ENCODE results near the gene MYO3B. TPM values are rescaled to one million over a fixed set of nuclear protein-coding genes. Genes with fewer than 3 reads are reported as not detected.

Gene MYO3B
- total RNA-seq, 1 donor from 2014 or later = not detected

DNA sequence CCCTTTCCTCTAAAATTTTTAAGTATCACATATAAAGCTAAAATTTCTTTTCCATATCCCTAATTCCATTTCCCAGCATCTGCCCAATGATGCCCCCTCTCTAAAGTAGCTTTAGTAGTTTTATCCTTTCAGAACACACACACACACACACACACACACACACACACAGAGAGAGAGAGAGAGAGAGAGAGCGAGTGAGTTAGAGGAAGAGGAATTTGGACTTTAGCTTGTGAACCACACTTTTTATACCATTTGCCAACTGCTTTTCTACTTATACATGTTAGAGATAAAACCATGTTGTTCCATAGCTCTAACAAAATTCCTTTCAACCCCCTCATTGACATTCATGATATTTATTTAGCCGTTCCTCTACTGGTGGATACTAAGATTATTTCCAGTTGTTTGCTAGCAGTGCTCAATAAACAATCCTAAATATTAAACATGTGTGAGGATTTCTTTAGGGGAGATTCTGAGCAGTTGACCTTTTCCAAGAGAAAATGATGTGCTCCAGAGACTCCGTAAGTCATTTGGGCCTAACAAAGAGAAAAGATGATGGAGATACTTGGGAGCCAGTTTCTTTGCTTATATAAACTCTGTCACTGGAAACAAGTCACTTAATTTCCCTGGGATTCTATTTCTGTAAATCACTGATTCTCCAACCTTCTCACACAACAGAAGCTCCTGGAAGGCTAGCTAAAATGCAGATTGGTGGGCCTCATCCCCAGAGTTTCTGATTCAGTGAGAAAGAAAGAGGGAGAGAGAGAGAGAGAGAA is 307.5 kb downstream of the MYO3B start:
- Mint-ChIP-seq H3K27ac (no peak overlapping the region), H3K4me1 (ENCODE audit: low read depth) (peaks cover 4% of the 10 kb centered on the region), H3K9me3 (ENCODE audit: low read depth) (peaks cover 3% of the 10 kb centered on the region), H3K36me3 (ENCODE audit: insufficient read depth) (no peaks in the 10 kb centered on the region), H3K4me3 (ENCODE audit: low read depth) (no peak overlapping the region), H3K27me3 (no peaks in the 10 kb centered on the region)
- TF ChIP-seq, protein P1, sequence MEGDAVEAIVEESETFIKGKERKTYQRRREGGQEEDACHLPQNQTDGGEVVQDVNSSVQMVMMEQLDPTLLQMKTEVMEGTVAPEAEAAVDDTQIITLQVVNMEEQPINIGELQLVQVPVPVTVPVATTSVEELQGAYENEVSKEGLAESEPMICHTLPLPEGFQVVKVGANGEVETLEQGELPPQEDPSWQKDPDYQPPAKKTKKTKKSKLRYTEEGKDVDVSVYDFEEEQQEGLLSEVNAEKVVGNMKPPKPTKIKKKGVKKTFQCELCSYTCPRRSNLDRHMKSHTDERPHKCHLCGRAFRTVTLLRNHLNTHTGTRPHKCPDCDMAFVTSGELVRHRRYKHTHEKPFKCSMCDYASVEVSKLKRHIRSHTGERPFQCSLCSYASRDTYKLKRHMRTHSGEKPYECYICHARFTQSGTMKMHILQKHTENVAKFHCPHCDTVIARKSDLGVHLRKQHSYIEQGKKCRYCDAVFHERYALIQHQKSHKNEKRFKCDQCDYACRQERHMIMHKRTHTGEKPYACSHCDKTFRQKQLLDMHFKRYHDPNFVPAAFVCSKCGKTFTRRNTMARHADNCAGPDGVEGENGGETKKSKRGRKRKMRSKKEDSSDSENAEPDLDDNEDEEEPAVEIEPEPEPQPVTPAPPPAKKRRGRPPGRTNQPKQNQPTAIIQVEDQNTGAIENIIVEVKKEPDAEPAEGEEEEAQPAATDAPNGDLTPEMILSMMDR (IDR thresholded peaks at IDR 0.05; ENCODE audit: unreplicated experiment) = no peak
- DNase-seq (ENCODE audit: low spot score, unreplicated experiment) = no peak

DNA sequence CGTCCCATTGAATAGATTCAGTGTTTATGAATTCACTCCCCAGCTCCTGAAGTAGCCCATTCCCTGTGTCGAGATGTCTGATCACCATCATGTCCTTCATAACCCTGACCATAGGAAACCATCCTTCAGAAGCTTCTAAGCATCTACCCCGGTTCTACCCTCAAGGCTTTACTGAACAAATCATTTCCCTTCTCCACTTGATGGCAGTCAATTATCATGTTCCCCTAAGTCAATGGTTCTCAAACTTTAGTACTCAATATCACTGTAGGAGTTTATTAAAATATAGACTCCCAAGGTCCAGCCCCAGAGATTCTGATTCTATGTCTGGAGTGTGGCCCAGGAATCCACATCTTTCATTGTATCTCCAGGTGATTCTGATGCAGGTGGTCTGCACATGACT is 308.8 kb downstream of the MYO3B start:
- Mint-ChIP-seq H3K4me1 (ENCODE audit: low read depth) (peaks cover 4% of the 10 kb centered on the region), H3K9me3 (ENCODE audit: low read depth) (peaks cover 3% of the 10 kb centered on the region), H3K27ac (no peak overlapping the region), H3K4me3 (ENCODE audit: low read depth) (no peak overlapping the region), H3K36me3 (ENCODE audit: insufficient read depth) (no peaks in the 10 kb centered on the region), H3K27me3 (no peaks in the 10 kb centered on the region)
- TF ChIP-seq, protein P1 (IDR thresholded peaks at IDR 0.05; ENCODE audit: unreplicated experiment) = no peak
- DNase-seq (ENCODE audit: low spot score, unreplicated experiment) = no peak

DNA sequence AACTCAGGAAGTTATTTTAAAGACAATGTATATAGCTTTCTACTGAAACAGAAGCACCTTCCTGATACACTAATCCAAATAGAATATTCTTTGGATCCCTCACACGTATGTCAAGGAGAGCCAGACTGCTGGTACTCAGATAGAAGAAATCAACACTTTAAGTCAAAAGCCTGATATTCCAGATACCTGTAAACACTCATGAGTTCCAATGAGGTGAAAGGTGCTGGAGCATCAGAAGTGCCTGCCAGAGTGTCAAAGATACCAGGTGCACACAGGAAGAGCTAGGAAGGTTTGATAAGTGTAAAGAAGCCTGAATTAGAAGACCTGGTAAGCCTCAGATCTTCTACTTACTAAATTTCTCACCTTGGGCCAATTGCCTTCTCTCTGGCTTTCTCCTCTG is 310.9 kb downstream of the MYO3B start:
- Mint-ChIP-seq H3K9me3 (ENCODE audit: low read depth) (no peaks in the 10 kb centered on the region), H3K27ac (no peak overlapping the region), H3K4me1 (ENCODE audit: low read depth) (peaks cover 4% of the 10 kb centered on the region), H3K27me3 (peaks cover 5% of the 10 kb centered on the region), H3K4me3 (ENCODE audit: low read depth) (no peak overlapping the region), H3K36me3 (ENCODE audit: insufficient read depth) (no peaks in the 10 kb centered on the region)
- no peak for DNase-seq (ENCODE audit: low spot score, unreplicated experiment)
- TF ChIP-seq, protein P1 (IDR thresholded peaks at IDR 0.05; ENCODE audit: unreplicated experiment) = no peak

DNA sequence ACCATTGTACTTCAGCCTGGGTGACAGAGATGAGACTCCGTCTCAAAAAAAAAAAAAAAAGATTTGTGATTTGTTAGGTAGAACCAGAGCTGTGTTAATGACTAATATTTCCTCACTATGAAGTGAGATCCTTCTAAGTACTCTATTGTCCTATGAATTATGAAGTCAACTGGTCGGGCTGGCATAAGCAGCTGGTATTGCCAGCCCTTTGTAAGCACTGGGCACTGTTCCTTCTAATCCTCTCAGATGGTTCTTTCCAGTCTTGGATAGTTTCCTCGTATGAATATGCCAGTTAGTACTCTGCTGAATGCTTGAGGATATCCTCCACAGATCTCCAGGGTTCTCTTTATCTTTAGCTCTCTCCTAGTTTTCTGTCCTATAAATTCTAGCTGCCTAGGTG is 314.1 kb downstream of the MYO3B start:
- H3K36me3 Mint-ChIP-seq (ENCODE audit: insufficient read depth) = no peaks in the 10 kb centered on the region
- no peak overlapping the region for H3K4me3 Mint-ChIP-seq (ENCODE audit: low read depth)
- H3K27ac Mint-ChIP-seq = no peak overlapping the region
- no peaks in the 10 kb centered on the region for H3K9me3 Mint-ChIP-seq (ENCODE audit: low read depth)
- peaks cover 4% of the 10 kb centered on the region for H3K4me1 Mint-ChIP-seq (ENCODE audit: low read depth)
- no peak for DNase-seq (ENCODE audit: low spot score, unreplicated experiment)
- H3K27me3 Mint-ChIP-seq = peaks cover 5% of the 10 kb centered on the region
- TF ChIP-seq, protein P1 (IDR thresholded peaks at IDR 0.05; ENCODE audit: unreplicated experiment) = no peak

DNA sequence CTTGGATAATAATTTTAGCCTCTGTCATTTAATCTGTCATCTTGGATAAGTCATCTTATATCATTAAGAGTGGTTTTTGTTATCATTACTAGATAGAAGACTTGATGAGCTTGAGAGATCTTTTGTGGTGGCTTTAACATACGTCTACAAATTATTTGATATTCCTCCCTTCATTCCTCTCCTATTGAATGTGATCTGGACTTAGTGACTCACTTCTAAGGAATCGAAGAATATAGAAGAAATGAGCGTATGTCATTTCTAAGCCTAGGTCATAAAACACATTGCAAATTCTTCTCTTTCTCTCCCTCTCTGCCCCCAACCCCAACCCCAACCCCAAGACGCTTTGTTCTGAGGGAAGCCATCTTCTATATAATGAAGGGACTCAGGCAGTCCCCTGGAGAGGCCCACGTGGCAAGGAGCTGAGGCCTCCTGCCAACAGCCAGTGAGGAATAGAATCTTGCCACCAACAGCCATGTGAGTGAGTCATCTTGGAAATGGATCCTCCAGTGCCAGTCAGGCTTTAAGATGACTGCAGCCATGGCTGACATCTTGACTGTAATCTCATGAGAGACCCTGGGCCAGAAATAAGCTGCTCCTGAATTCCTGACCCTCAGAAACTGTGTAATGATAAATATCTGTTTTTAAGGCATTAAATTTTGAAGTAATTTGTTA is 315.6 kb downstream of the MYO3B start:
- H3K36me3 Mint-ChIP-seq (ENCODE audit: insufficient read depth) = no peaks in the 10 kb centered on the region
- TF ChIP-seq, protein P1 (IDR thresholded peaks at IDR 0.05; ENCODE audit: unreplicated experiment) = no peak
- H3K4me1 Mint-ChIP-seq (ENCODE audit: low read depth) = peaks cover 5% of the 10 kb centered on the region
- no peak for DNase-seq (ENCODE audit: low spot score, unreplicated experiment)
- no peak overlapping the region for H3K4me3 Mint-ChIP-seq (ENCODE audit: low read depth)
- peaks cover 5% of the 10 kb centered on the region for H3K27me3 Mint-ChIP-seq
- H3K27ac Mint-ChIP-seq = no peak overlapping the region
- H3K9me3 Mint-ChIP-seq (ENCODE audit: low read depth) = no peaks in the 10 kb centered on the region

All from progenitor cell of endocrine pancreas (in vitro differentiated cells).